ENCODE data around the gene DCXR.

DNA sequence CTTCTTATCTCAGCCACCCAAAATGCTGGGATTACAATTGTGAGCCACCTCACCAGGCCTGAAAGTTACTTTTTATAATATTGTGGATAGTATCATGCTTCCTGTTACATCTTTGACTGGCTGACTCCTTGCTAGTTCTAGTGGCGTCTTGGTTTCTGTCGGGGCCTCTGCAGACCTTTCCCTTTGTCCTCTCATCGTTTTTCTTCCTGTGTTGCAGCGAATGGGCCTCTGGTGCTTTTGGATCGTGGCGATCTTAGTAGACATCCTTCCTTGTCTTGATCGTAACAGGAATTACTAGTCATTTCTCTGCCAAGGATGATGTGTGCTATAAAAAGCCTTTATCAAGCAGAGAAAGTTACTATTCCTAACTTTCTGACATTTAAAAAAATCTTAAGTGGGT lies 39.3 kb downstream of the DCXR start:
- TF ChIP-seq POLR2AphosphoS5 (IDR thresholded peaks at IDR 0.05; ENCODE audit: low read depth): no peak
- TF ChIP-seq, protein P1, sequence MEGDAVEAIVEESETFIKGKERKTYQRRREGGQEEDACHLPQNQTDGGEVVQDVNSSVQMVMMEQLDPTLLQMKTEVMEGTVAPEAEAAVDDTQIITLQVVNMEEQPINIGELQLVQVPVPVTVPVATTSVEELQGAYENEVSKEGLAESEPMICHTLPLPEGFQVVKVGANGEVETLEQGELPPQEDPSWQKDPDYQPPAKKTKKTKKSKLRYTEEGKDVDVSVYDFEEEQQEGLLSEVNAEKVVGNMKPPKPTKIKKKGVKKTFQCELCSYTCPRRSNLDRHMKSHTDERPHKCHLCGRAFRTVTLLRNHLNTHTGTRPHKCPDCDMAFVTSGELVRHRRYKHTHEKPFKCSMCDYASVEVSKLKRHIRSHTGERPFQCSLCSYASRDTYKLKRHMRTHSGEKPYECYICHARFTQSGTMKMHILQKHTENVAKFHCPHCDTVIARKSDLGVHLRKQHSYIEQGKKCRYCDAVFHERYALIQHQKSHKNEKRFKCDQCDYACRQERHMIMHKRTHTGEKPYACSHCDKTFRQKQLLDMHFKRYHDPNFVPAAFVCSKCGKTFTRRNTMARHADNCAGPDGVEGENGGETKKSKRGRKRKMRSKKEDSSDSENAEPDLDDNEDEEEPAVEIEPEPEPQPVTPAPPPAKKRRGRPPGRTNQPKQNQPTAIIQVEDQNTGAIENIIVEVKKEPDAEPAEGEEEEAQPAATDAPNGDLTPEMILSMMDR (conservative IDR thresholded peaks at IDR 0.05; ENCODE audit: low read depth in 2 of 2): no peak
- no peak for TF ChIP-seq EZH2 (IDR thresholded peaks at IDR 0.05; ENCODE audit: low read depth, unreplicated experiment)
- TF ChIP-seq, protein P2, sequence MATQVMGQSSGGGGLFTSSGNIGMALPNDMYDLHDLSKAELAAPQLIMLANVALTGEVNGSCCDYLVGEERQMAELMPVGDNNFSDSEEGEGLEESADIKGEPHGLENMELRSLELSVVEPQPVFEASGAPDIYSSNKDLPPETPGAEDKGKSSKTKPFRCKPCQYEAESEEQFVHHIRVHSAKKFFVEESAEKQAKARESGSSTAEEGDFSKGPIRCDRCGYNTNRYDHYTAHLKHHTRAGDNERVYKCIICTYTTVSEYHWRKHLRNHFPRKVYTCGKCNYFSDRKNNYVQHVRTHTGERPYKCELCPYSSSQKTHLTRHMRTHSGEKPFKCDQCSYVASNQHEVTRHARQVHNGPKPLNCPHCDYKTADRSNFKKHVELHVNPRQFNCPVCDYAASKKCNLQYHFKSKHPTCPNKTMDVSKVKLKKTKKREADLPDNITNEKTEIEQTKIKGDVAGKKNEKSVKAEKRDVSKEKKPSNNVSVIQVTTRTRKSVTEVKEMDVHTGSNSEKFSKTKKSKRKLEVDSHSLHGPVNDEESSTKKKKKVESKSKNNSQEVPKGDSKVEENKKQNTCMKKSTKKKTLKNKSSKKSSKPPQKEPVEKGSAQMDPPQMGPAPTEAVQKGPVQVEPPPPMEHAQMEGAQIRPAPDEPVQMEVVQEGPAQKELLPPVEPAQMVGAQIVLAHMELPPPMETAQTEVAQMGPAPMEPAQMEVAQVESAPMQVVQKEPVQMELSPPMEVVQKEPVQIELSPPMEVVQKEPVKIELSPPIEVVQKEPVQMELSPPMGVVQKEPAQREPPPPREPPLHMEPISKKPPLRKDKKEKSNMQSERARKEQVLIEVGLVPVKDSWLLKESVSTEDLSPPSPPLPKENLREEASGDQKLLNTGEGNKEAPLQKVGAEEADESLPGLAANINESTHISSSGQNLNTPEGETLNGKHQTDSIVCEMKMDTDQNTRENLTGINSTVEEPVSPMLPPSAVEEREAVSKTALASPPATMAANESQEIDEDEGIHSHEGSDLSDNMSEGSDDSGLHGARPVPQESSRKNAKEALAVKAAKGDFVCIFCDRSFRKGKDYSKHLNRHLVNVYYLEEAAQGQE (IDR thresholded peaks at IDR 0.05; ENCODE audit: unreplicated experiment): no peak
- no peak for TF ChIP-seq CREB1 (CRISPR knock-in tag; IDR thresholded peaks at IDR 0.05; ENCODE audit: low read depth)
- no peak for TF ChIP-seq EZH2phosphoT487 (IDR thresholded peaks at IDR 0.05; ENCODE audit: unreplicated experiment)
- TF ChIP-seq ZNF331 (CRISPR knock-in tag; IDR thresholded peaks at IDR 0.05; ENCODE audit: low read depth): no peak

All from GM23338 (cell line).